MM.1S (cell line): ENCODE measurements around the gene SLC24A3.
A peak's percentile ranks its signal among the peaks of the same experiment; 100 is the strongest.

ENCODE experiments used
- DNase-seq: peaks from one replicate; pipeline ENCODE4 v3.0.0-alpha.2; 2015
- H2AFZ ChIP-seq: fragments of 300-600 bp; sonication (generic); 2 replicates; pipeline ENCODE4 v1.6.0; 2016; ENCODE audit warnings: antibody characterized with exemption, low read length
- H3F3A ChIP-seq: fragments of 300-600 bp; sonication (generic); 2 replicates; pipeline ENCODE4 v1.6.1; 2016; ENCODE audit warnings: mild to moderate bottlenecking, antibody characterized with exemption, low read length, moderate library complexity, mixed read lengths; ENCODE audit not compliant: insufficient read depth
- H3K27ac ChIP-seq: fragments of 300-600 bp; sonication (generic); 2 replicates; pipeline ENCODE4 v1.5.1; 2016; ENCODE audit warnings: mild to moderate bottlenecking, low read length
- H3K27me3 ChIP-seq: fragments of 300-600 bp; sonication (generic); replicated peaks from 2 replicates; pipeline ENCODE4 v1.6.0; 2016; ENCODE audit warnings: low read length; ENCODE audit not compliant: insufficient read depth
- H3K36me3 ChIP-seq: fragments of 300-600 bp; sonication (generic); replicated peaks from 2 replicates; pipeline ENCODE4 v1.6.1; 2016; ENCODE audit warnings: mild to moderate bottlenecking, low read length, mixed read lengths; ENCODE audit not compliant: insufficient read depth
- H3K4me1 ChIP-seq: fragments of 300-600 bp; sonication (generic); 2 replicates; pipeline ENCODE4 v1.6.1; 2016; ENCODE audit warnings: low read length, mixed read lengths
- H3K4me2 ChIP-seq: fragments of 300-600 bp; sonication (generic); 2 replicates; pipeline ENCODE4 v1.6.0; 2016; ENCODE audit warnings: low read depth, low read length
- H3K4me3 ChIP-seq: fragments of 300-600 bp; sonication (generic); 2 replicates; pipeline ENCODE4 v1.5.1; 2016; ENCODE audit warnings: low read length, mixed read lengths
- H3K79me2 ChIP-seq: fragments of 300-600 bp; sonication (generic); 2 replicates; pipeline ENCODE4 v1.6.1; 2016; ENCODE audit warnings: mixed run types, low read length, mixed read lengths
- H3K9ac ChIP-seq: fragments of 300-600 bp; sonication (generic); 2 replicates; pipeline ENCODE4 v1.6.1; 2016; ENCODE audit warnings: low read length, mixed read lengths
- H3K9me2 ChIP-seq: fragments of 300-600 bp; sonication (generic); replicated peaks from 2 replicates; pipeline ENCODE4 v1.6.1; 2016; ENCODE audit warnings: mild to moderate bottlenecking, low read length, mixed read lengths; ENCODE audit not compliant: insufficient read depth
- H3K9me3 ChIP-seq: fragments of 300-600 bp; sonication (generic); replicated peaks from 2 replicates; pipeline ENCODE4 v1.6.1; 2016; ENCODE audit warnings: mild to moderate bottlenecking, low read length, mixed read lengths; ENCODE audit not compliant: insufficient read depth
- H4K20me1 ChIP-seq: fragments of 300-600 bp; sonication (generic); 2 replicates; pipeline ENCODE4 v1.6.1; 2016; ENCODE audit warnings: mild to moderate bottlenecking, low read length, moderate library complexity, mixed read lengths; ENCODE audit not compliant: insufficient read depth
- CTCF ChIP-seq: fragments of 300-600 bp; sonication (generic); IDR thresholded peaks from 2 replicates; pipeline ENCODE4 v1.5.1; 2016; ENCODE audit warnings: antibody characterized with exemption, low read length, mixed read lengths
- EZH2 ChIP-seq: fragments of 300-600 bp; sonication (generic); optimal IDR thresholded peaks from 2 replicates; pipeline ENCODE3; 2017; ENCODE audit warnings: low read depth, mild to moderate bottlenecking, antibody characterized with exemption, low read length, mixed read lengths
- EZH2phosphoT487 ChIP-seq: fragments of 300-600 bp; sonication (generic); IDR thresholded peaks from 2 replicates; pipeline ENCODE4 v1.6.1; 2018; ENCODE audit warnings: antibody characterized with exemption, low read length

SLC24A3 gene

GRCh38 chr20:19603376-19603750 lies 390.9 kb downstream of the SLC24A3 start:
- peak overlapping the region; percentile 6; the same call in 1 of the 2 replicates for H2AFZ ChIP-seq
- no peaks in the 10 kb centered on the region for H3K9me3 ChIP-seq
- no peaks in the 10 kb centered on the region for H3K79me2 ChIP-seq
- H3K9me2 ChIP-seq: no peaks in the 10 kb centered on the region
- TF ChIP-seq EZH2 (no peak), EZH2phosphoT487 (no peak), CTCF (no peak)
- peak; percentile 25 for DNase-seq
- no peaks in the 10 kb centered on the region for H4K20me1 ChIP-seq
- H3K27me3 ChIP-seq: no peaks in the 10 kb centered on the region
- peaks cover 14% of the 10 kb centered on the region for H3F3A ChIP-seq
- peak overlapping the region; percentile 62 for H3K4me2 ChIP-seq
- H3K27ac ChIP-seq: peak overlapping the region; percentile 36; the same call in 1 of the 2 replicates
- H3K4me1 ChIP-seq: peaks cover 29% of the 10 kb centered on the region
- no peak overlapping the region for H3K9ac ChIP-seq
- no peak overlapping the region for H3K4me3 ChIP-seq
- no peaks in the 10 kb centered on the region for H3K36me3 ChIP-seq

- H3K36me3 ChIP-seq: no peaks in the 10 kb centered on the region
- peaks cover 27% of the 10 kb centered on the region for H3K4me1 ChIP-seq
- no peak overlapping the region for H3K27ac ChIP-seq
- DNase-seq: no peak
- H3K79me2 ChIP-seq: no peaks in the 10 kb centered on the region
- no peak overlapping the region for H3K4me3 ChIP-seq
- no peak for TF ChIP-seq EZH2
- no peak for TF ChIP-seq EZH2phosphoT487
- no peak for TF ChIP-seq CTCF
- H3K9me2 ChIP-seq: no peaks in the 10 kb centered on the region
- no peak overlapping the region for H2AFZ ChIP-seq
- H3F3A ChIP-seq: peaks cover 14% of the 10 kb centered on the region
- H3K9ac ChIP-seq: no peak overlapping the region
- H3K4me2 ChIP-seq: no peak overlapping the region
- H4K20me1 ChIP-seq: no peaks in the 10 kb centered on the region
- H3K27me3 ChIP-seq: no peaks in the 10 kb centered on the region
- H3K9me3 ChIP-seq: no peaks in the 10 kb centered on the region
Observed at GRCh38 chr20:19605786-19606485, 393.5 kb downstream of the SLC24A3 start.

GRCh38 chr20:19609642-19610223 lies 397.3 kb downstream of the SLC24A3 start:
- H3K79me2 ChIP-seq: no peaks in the 10 kb centered on the region
- no peaks in the 10 kb centered on the region for H3K9me2 ChIP-seq
- no peaks in the 10 kb centered on the region for H3K4me1 ChIP-seq
- no peak overlapping the region for H3K4me2 ChIP-seq
- no peaks in the 10 kb centered on the region for H3K27me3 ChIP-seq
- no peak for DNase-seq
- no peak overlapping the region for H3K27ac ChIP-seq
- no peaks in the 10 kb centered on the region for H4K20me1 ChIP-seq
- H3K9me3 ChIP-seq: no peaks in the 10 kb centered on the region
- no peaks in the 10 kb centered on the region for H3K36me3 ChIP-seq
- no peak overlapping the region for H2AFZ ChIP-seq
- no peak overlapping the region for H3K9ac ChIP-seq
- TF ChIP-seq CTCF: no peak
- TF ChIP-seq EZH2: no peak
- no peak for TF ChIP-seq EZH2phosphoT487
- no peaks in the 10 kb centered on the region for H3F3A ChIP-seq
- H3K4me3 ChIP-seq: no peak overlapping the region
